Lower leg skin (tissue), 4 donors: ENCODE results near the gene PRICKLE4. TPM values are rescaled to one million over a fixed set of nuclear protein-coding genes. Genes with fewer than 3 reads are reported as not detected.

Source experiments
- DNase-seq, 2 donors: peaks; one replicate each; pipeline ENCODE4 v3.0.0-alpha.2; 2019; ENCODE audit warnings: low spot score in 2 of 2
- H3K4me3 ChIP-seq: fragments of 200-600 bp; sonication (generic); 2 replicates; pipeline ENCODE4 v1.5.1; 2017; ENCODE audit warnings: mild to moderate bottlenecking, low read depth; ENCODE audit not compliant: poor library complexity, severe bottlenecking
- POLR2A ChIP-seq, 2 donors: fragments of 450-650 bp; IDR thresholded peaks; one replicate each; pipeline ENCODE4 v1.6.1; 2016 to 2017; ENCODE audit warnings: antibody characterized with exemption in 2 of 2, mild to moderate bottlenecking in 1 of 2, moderate library complexity in 1 of 2
- WGBS, 2 donors: methylation state at CpG; one replicate each; pipeline ENCODE4 v1.1.5; 2018; 5-methylcytosine and 5-hydroxymethylcytosine counted together
- intact Hi-C: fragments of 100-400 bp; cut with DNase I; formaldehyde crosslinking; loops from one replicate; pipeline ENCODE4 v1.15.0; 2023; ENCODE audit warnings: low total_unique reads
- total RNA-seq, 4 donors: library from RNA; depleted of rRNA; stranded (reverse); fragments of >200 nt; gene quantifications; one replicate each; pipeline ENCODE4 v1.1.0, GENCODE V29; 2016
- TF ChIP-seq, protein P1 (sequence below), 3 donors: fragments of 450-650 bp; IDR thresholded peaks; one replicate each; pipeline ENCODE4 v1.5.1; 2016; ENCODE audit warnings: antibody characterized with exemption in 3 of 3, mild to moderate bottlenecking in 3 of 3, moderate library complexity in 2 of 3

PRICKLE4 gene
- total RNA-seq, 4 donors from 2014 or later, result 3.2 to 5.0 (median 3.9) TPM

DNA sequence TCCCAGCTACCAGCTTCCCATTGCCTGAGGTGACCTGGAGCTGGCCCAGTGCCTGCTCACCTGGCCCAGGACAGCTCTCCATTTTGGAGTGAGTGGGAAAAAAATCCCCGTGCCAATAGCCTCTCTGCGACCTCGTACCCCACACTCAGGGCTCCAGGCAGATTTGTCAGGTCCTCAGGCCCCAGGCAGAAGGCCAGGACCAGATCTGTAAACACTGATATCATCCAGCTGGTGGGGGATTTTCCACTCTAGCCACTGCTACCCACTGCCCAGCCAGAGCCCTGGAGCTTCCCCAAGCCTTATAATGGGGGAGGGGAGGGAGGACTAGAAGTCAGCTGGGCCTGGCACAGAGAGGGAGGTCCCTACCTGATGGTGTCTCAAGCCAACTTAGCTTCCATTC, 32.0 kb upstream of the PRICKLE4 start:
- no peak for TF ChIP-seq POLR2A (IDR thresholded peaks at IDR 0.05)
- TF ChIP-seq, protein P1, sequence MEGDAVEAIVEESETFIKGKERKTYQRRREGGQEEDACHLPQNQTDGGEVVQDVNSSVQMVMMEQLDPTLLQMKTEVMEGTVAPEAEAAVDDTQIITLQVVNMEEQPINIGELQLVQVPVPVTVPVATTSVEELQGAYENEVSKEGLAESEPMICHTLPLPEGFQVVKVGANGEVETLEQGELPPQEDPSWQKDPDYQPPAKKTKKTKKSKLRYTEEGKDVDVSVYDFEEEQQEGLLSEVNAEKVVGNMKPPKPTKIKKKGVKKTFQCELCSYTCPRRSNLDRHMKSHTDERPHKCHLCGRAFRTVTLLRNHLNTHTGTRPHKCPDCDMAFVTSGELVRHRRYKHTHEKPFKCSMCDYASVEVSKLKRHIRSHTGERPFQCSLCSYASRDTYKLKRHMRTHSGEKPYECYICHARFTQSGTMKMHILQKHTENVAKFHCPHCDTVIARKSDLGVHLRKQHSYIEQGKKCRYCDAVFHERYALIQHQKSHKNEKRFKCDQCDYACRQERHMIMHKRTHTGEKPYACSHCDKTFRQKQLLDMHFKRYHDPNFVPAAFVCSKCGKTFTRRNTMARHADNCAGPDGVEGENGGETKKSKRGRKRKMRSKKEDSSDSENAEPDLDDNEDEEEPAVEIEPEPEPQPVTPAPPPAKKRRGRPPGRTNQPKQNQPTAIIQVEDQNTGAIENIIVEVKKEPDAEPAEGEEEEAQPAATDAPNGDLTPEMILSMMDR (IDR thresholded peaks at IDR 0.05), result no peak
- intact Hi-C loops, result no loop called here
- H3K4me3 ChIP-seq, result no peak overlapping the region
- no peak for DNase-seq
- WGBS, 2 donors, result 86 to 96% methylated on average over 3 of the region's 3 CpGs

DNA sequence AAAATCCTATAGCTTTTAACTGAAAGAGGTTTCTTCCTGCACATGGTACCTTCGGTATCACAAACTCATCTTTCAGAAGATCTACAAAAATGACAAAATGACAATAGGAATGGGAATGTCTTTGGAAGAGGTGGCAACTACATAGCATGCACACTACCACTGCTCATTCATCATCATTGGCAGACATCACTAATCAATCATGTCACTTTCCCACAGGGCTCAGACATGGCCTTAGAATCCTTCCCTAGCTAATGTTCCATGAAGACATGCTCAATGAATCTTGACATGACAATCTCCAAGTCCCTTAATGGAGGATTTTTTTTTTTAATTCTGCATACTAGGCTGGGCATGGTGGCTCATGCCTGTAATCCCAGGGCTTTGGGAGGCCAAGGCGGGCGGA, 30.2 kb upstream of the PRICKLE4 start:
- no peak for TF ChIP-seq POLR2A (IDR thresholded peaks at IDR 0.05)
- TF ChIP-seq, protein P1 (IDR thresholded peaks at IDR 0.05), result no peak
- 95 to 97% methylated on average over 3 of the region's 3 CpGs for WGBS, 2 donors
- intact Hi-C loops, result no loop called here

DNA sequence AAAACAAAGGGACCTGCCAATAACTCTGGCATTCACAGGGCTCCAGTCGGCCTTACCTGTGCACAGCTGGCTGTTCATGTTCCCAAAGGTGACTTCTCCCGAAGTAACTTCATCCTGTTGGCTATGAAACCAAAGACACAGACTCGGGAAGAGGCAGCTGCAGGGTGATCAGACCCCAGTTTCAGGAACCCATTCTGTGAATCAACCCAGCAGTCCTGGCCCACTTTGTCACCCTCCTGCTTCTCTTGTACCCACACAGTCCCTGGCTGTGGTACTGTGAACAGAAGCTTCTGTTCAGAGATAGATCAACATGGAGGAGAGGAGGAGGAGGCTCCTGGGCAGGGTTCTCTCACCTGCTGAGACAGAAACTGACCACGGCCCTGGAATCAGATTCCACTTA, 24.7 kb upstream of the PRICKLE4 start:
- H3K4me3 ChIP-seq, result no peak overlapping the region
- no peak for TF ChIP-seq POLR2A (IDR thresholded peaks at IDR 0.05)
- TF ChIP-seq, protein P1 (IDR thresholded peaks at IDR 0.05), result no peak
- no peak for DNase-seq
- intact Hi-C loops, result no loop called here
- WGBS, 2 donors, result 73 to 75% methylated on average over 4 of the region's 4 CpGs

More for the DNA sequence above, 30.2 kb upstream of the PRICKLE4 start:
- no peak overlapping the region for H3K4me3 ChIP-seq
- DNase-seq, result no peak

DNA sequence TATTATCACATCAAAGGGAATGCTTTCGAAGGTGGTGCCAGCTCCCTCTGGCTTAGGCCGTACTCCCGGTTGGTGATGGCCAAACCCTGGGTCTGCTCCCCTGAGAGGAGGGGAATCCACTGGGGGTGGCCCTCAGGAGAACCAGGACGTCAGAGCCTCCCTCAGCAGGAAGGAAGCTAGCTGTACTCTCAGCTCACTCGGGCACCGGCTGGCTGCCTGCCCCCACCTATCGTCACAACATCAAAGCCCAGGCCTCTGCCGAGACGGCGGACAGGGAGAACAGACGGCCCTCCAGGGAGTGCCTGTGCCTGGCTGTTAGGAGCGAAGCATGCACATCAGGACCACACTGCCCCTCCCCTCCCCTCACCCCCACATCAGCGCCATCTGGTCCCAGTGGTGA, 24.2 kb upstream of the PRICKLE4 start:
- no peak overlapping the region for H3K4me3 ChIP-seq
- intact Hi-C loops, result no loop called here
- no peak for DNase-seq
- TF ChIP-seq, protein P1 (IDR thresholded peaks at IDR 0.05), result no peak
- WGBS, 2 donors, result 62 to 64% methylated on average over 11 to 13 of the region's 13 CpGs

DNA sequence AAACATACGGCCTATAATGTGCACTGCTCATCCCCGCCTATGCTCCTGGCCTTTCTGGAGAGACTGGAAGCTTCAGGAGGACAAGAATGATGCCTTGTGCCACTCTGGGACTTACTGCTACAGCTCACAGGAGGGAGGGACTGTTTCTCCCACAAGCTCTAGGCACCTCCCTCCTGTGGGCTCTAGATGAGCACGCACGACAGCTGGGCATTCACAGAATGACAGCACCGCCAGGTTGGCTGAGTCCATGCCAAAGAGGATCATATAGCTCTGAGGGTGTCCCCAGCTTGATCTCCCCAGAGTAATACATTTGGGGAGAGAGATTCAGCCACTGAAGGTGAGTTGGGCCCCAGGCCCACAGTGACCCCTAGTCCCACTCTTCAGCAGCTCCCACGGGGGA, 23.3 kb upstream of the PRICKLE4 start:
- intact Hi-C loops, result no loop called here
- no peak for DNase-seq
- no peak overlapping the region for H3K4me3 ChIP-seq
- 88 to 92% methylated on average over 6 of the region's 6 CpGs for WGBS, 2 donors
- TF ChIP-seq POLR2A (IDR thresholded peaks at IDR 0.05), result no peak
- TF ChIP-seq, protein P1 (IDR thresholded peaks at IDR 0.05), result no peak

DNA sequence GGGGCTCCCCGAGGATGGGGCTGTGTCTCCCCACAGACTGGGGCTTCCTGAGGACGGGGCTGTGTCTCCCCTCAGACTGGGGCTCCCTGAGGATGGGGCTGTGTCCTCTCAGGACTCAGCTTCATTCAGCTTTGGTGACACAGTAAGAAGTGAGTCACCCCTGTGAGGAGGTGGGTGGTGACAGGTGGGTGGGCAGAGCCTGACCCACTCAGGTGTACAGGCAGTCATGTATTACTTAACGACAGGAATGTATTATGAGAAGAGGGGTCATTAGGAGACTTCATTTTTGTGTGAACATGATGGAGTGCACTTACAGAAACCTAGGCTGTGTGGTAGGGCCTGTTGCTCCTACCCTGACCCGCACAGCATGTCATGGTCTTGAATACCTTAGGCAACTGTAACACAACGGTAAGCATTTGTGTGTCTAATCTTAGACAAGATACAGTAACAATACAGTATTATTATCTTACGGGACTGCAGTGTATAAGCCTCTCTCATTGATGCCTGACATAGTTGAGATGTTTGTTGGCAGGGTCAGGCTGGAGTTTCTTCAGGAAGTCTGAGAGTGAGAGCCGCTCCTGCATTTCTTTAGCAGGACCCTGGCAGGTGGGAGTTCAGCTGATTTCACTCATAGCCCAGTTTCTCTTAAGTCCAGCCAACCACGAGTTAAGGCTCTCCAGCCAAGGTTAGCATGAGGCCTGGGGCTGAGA, 22.5 kb upstream of the PRICKLE4 start:
- no peak overlapping the region for H3K4me3 ChIP-seq
- TF ChIP-seq POLR2A (IDR thresholded peaks at IDR 0.05), result no peak
- TF ChIP-seq, protein P1 (IDR thresholded peaks at IDR 0.05), result no peak
- intact Hi-C loops, result no loop called here
- no peak for DNase-seq
- 77 to 90% methylated on average over 6 to 8 of the region's 8 CpGs for WGBS, 2 donors
